GM18861 (cell line): ENCODE measurements around the gene PROK1.
"Not testable (repeated sequence)": the region's sequence is repeated elsewhere in the genome, so short reads cannot be mapped to it uniquely, and the experiment has no call there.

Experiments used
- ATAC-seq: cut with Tn5 transposase; IDR thresholded peaks from one replicate; pipeline ENCODE4 v1.9.1; 2021; ENCODE audit not compliant: unreplicated experiment

Gene PROK1, protein sequence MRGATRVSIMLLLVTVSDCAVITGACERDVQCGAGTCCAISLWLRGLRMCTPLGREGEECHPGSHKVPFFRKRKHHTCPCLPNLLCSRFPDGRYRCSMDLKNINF

GRCh38 chr1:110450929-110451328 lies at the start of gene PROK1:
Gene PROK1 (plus strand): TSS chr1:110451149. CDS start chr1:110451217, 68 bp downstream.
- no peak for ATAC-seq

DNA sequence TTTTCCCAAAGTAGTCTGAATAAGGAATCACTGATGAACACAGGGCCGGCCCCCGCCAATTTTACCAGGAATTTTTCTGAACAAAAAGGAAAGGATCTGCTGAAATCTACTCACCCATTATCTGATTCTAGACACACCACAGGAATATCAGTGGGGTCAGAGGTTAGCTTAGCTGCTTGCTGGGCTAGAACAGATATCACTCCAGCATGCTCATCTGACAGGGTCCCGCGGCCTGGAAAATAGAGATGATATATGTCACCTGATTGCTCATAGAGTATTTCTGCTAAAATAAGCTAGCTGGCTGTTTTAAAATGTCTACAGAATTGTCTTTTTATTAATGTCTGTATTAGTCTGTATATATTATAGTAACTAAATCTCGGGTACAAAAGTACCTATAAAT lies 47.1 kb upstream of the PROK1 start:
- ATAC-seq = no peak

DNA sequence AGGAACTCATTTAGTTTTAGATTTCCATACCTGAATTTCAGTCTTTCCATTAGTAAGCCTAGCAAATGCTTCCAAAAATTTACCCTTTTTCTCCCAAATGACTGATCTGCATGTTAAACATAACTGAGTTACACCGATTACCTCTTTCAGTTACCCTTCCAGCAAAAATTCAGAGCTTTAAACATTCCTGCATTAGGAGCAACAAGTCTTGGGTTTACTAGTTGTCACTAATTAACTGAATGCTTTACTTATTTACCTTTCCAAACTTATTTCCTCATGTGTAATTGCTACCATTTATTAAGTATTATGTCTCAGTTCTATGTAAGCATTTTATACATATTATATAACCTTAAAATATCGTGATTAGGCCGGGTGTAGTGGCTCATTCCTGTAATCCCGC lies 46.5 kb upstream of the PROK1 start:
- ATAC-seq = no peak

DNA sequence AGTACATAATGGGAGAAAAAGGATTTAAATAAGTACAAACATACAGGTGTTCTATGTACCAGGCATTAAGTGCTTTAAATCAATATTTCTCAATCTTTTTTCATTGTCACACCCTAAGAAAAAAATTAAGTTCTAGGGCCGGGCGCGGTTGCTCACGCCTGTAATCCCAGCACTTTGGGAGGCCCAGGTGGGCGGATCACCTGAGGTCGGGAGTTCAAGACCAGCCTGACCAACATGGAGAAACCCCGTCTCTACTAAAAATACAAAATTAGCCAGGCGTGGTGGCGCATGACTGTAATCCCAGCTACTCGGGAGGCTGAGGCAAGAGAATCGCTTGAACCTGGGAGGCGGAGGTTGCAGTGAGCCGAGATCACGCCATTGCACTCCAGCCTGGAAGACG lies 44.5 kb upstream of the PROK1 start:
- ATAC-seq = not testable (repeated sequence)

DNA sequence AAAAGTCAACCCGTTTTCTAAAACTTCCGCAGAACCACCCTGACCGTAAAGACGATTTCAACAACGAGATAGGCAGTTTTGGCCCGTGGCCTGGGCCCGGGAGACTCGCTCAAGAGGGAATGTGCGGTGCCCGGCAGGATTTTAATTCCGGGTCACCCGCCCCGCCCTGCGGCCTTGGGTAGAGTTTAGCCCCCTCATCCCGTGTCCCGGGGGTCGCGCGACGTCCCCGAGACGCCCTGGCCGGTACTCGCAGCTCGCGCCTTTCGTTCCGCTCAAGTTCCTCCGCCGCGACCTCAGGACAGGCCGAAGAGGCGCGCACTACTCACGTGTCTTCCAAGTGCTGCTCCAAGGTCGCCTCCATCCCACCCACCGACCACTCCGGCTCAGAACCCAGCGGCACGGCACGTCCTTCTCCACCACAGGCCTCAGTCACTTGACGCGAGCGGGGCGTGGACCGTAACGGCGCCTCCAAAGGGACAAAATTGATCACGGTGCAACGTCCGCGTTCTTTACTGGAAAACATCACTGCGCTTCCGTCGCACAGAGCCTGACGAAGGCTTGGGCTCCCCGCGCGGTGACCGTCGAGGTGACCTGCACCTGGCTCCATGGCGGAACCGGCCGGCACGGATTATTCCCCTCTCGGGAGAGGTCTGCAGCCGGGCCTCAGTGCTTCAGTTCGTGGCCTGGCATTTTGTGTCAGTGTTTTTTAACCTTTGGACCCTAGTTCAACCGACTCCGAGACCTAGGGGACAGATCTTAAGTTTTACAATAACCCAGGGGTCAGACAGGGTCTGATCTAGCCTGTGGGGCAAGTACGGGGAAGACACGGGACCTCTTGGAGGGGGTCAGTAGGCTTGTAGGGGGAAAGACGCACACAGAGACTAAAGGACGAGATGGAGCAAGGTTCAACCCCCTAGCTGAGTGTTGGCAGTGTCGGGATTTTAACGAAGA lies 43.4 kb upstream of the PROK1 start, which contains the start of gene LAMTOR5:
LAMTOR5 (minus strand) TSS at position 435 of the 951 bp plus-strand sequence; CDS start at position 361, 74 bp downstream.
- ATAC-seq = peak; percentile 84

GRCh38 chr1:110408488-110408887 lies 42.5 kb upstream of the PROK1 start:
- ATAC-seq = no peak

- ATAC-seq = no peak
Observed at GRCh38 chr1:110409316-110409715, 41.6 kb upstream of the PROK1 start.

- no peak for ATAC-seq
Observed at GRCh38 chr1:110411173-110411735, 39.7 kb upstream of the PROK1 start.

DNA sequence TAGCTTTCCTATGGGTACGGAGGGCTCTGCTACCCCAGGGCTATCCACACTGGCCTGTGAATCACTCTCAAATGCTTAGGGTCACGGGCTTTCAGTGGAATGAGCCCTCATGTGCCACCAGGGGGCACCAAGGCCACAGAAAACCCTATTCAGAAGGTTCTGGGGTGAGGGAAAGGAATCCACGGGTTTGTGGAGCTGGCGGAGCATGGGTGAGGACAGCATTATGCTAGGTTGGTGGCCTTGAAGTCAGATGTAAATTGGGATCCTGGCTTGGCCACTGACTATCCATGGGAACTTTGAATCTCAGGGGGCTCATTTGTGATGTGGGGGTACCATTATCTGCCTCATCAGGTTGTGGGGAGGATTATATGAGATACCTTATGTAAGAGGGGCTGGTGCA lies 38.4 kb upstream of the PROK1 start:
- ATAC-seq = no peak

DNA sequence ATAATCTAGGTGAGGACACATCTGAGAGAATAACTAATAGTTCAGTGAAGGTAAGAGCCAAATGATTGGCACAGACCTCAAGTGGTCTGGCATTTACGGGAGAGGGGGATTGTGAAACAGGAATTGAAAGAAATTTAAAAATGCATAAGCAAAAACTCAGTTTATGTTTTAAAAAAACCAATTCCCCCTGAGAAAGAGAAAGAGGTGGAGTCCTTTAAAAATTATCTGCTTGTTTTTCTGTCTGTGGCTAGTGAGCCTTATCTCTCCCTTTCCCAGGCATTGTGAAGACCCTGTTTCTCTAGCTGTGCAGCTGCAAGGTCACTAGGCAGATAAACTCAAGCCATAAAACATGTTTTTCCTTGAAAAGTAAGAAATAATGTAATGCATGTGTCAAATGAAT lies 37.9 kb upstream of the PROK1 start:
- not testable (repeated sequence) for ATAC-seq

DNA sequence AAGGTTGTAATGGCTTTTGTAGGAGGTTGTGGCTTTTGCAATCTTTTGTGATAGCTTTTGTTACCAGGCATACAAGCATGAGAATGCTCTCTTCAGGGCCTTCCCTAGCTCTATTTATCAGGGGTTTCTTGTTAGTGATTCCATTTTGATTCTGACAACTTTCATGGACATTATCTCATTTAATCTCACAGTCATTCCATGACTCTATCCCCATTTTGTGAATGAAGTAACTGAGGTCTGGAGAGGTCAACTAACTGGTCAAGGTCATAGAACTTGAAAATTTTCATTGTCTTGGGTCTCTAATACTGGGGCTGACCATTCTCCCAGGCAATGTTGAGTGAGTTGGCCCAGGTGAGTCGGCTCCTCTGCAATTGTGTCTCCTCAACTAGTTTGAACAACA lies 32.2 kb upstream of the PROK1 start:
- no peak for ATAC-seq

GRCh38 chr1:110420023-110420662 lies 30.8 kb upstream of the PROK1 start:
- no peak for ATAC-seq

DNA sequence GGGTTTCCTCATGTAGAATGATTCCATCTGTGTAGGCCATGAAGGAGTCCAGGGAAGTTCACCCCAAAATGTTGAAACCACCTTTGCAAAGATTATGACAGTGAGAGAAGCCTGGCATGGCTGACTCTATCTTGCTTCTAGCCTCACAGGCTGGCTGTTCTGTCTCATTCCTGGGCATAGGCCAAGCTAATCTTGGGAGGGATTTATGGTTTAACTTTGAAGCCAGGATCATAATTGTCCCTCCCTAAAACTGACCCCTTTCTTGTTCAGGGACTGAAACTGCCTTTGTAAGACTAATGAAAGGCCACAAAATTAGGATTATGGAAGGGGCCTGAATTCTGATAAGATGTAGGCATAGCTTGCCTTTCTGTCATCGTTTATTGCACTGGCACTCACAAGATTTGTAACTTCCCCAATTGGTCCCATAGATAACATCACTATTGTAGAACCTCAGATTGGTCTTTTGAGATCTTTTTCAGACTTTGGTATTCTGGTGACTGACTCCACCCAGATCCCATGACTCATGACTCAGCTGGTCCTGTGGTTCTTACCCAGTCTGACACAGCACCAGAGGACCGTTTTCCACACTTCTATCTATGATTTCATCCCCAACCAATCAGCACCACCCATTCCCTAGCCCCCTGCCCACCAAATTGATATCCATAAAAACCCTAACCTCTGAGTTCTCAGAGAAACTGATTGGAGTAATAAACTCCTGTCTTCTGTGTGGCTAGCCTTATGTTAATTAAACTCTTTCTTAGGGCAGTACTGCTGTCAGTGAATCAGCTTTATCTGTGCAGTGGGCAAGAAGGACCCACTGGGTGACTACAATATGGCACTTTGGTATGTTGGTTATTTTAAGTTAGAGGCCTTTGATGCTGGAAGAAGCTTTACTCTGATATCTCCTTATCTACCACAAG lies 29.8 kb upstream of the PROK1 start:
- ATAC-seq = no peak

- no peak for ATAC-seq
Observed at GRCh38 chr1:110424699-110425611, 26.0 kb upstream of the PROK1 start.

DNA sequence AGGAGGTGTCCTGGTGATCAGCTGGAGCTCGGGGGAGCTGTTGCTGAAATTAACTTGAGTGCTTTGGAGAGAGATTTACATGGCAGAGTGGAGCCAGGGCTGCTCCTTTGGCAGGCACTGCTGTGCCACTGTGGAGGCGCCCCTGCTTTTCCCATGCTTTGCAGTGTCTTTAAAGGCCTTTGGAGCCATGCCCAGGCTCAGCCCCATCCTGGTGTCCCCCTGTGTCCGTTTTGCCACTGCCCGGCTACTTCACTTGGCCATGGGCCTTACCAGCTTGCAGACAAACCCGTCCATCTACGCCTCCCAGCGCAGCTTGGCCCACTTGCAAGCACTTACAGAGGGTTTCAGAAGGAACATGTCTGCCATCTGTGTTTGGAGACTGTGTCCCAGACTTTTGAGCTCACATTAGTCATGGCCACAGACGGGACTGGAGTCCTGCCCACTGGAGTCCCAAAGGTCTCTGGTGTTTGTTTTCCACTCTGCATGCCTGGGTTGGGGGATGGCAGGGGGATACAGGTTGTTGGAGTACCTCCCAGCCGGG lies 25.3 kb upstream of the PROK1 start:
- ATAC-seq = no peak

DNA sequence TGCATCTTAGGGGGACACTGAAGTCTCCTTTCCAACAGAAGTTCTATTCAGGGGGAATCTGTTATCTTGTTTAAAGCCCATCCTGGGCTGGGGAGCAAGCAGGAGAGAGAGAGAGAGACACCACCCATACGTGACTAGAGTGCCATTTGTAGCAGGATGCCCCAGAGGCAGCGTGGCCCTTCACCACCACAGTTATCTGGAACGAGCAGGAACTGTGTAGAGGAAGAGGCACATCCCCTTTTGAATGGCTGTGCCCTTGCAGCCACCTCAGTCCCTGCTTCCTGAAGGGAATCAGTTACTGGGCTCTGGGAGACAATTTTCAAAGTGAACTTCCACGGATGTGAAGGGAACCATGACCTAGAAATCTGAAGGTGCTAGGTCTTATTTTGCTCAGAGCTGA lies 24.1 kb upstream of the PROK1 start:
- no peak for ATAC-seq

DNA sequence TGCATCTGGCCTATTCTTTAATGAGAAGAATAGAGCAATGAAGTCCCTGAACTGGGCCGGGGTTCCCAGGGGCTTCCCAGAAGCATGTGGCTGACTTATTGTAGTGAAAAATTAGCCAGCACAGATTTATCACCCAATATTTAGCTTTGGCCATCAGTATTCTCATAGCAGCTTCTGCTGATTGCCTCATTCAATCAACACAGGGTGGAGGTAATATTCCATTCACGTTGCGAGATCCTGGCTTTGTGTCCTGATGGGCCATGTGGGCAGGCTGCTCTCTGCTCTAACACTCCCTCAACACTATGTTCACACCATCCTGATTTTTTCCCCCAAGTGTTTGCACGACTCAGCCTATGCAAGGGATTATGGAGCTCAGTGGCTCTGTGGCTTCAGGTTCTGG lies 22.0 kb upstream of the PROK1 start:
- ATAC-seq = no peak

GRCh38 chr1:110430366-110430765 lies 20.6 kb upstream of the PROK1 start:
- no peak for ATAC-seq

DNA sequence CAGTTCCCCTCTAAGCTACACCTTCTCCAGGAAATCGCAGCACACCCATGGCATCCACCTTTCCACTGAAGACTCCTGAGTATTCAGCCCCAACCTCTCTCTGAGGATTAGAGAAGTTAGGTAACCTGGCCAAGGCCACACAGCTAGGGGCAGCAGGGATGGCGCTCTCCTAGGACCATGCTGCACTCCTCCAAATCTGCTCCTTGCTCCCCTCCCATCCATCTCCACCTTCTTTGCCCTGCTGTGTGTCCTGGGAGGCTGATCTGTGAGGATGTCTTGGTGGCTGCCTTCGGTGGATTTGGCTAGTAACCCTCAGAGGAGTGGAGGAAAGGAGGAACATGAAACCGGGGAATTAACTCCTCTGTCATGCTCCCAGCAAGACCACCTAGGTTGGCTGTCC lies 20.0 kb upstream of the PROK1 start:
- no peak for ATAC-seq
